GM19372 (cell line): ENCODE results near the gene SLC2A8.

ENCODE experiments used
- ATAC-seq: cut with Tn5 transposase; IDR thresholded peaks from one replicate; pipeline ENCODE4 v1.9.1; 2021; ENCODE audit warnings: mild to moderate bottlenecking, low read depth, moderate library complexity; ENCODE audit not compliant: unreplicated experiment

SLC2A8 gene

GRCh38 chr9:127396808-127397645, at the start of gene SLC2A8:
Gene SLC2A8, plus strand, starts transcription at chr9:127397169. Its CDS starts 62 bp downstream, at chr9:127397231.
- peak; percentile 95 for ATAC-seq

- no peak for ATAC-seq
Measured at GRCh38 chr9:127347831-127348776, 48.9 kb upstream of the SLC2A8 start.

GRCh38 chr9:127349483-127350113, 47.4 kb upstream of the SLC2A8 start:
- ATAC-seq = no peak

GRCh38 chr9:127351182-127352166, 45.5 kb upstream of the SLC2A8 start:
- ATAC-seq = no peak

GRCh38 chr9:127353882-127354281, 43.1 kb upstream of the SLC2A8 start:
- ATAC-seq = no peak

GRCh38 chr9:127356906-127357305, 40.1 kb upstream of the SLC2A8 start:
- ATAC-seq = no peak

- ATAC-seq = no peak
Measured at GRCh38 chr9:127358023-127358535, 38.9 kb upstream of the SLC2A8 start.

GRCh38 chr9:127358770-127359169, 38.2 kb upstream of the SLC2A8 start:
- ATAC-seq = no peak

- no peak for ATAC-seq
Measured at GRCh38 chr9:127360250-127360649, 36.7 kb upstream of the SLC2A8 start.

- ATAC-seq = no peak
Measured at GRCh38 chr9:127360829-127361228, 36.1 kb upstream of the SLC2A8 start.

- no peak for ATAC-seq
Measured at GRCh38 chr9:127361561-127361960, 35.4 kb upstream of the SLC2A8 start.

- no peak for ATAC-seq
Measured at GRCh38 chr9:127362829-127363228, 34.1 kb upstream of the SLC2A8 start.

- no peak for ATAC-seq
Measured at GRCh38 chr9:127365461-127365860, 31.5 kb upstream of the SLC2A8 start.

GRCh38 chr9:127366594-127366993, 30.4 kb upstream of the SLC2A8 start:
- no peak for ATAC-seq

GRCh38 chr9:127368852-127369402, 28.0 kb upstream of the SLC2A8 start:
- ATAC-seq = no peak

- ATAC-seq = no peak
Measured at GRCh38 chr9:127369428-127369827, 27.5 kb upstream of the SLC2A8 start.

GRCh38 chr9:127370147-127370579, 26.8 kb upstream of the SLC2A8 start:
- no peak for ATAC-seq

GRCh38 chr9:127370672-127371648, 26.0 kb upstream of the SLC2A8 start:
- ATAC-seq = no peak
